Mesendoderm (in vitro differentiated cells): ENCODE results near the gene SLC25A43.

Experiments used
- DNase-seq: peaks from one replicate; pipeline ENCODE4 v3.0.0; 2013
- H2AK5ac ChIP-seq: 2 replicates; pipeline ENCODE4 v1.6.1; 2013; ENCODE audit warnings: low read length, inconsistent platforms
- H2BK120ac ChIP-seq: 2 replicates; pipeline ENCODE4 v1.6.1; 2013; ENCODE audit warnings: low read depth, mild to moderate bottlenecking, low read length, moderate library complexity, mixed read lengths
- H2BK15ac ChIP-seq: replicated peaks from 2 replicates; pipeline ENCODE4 v1.6.1; 2013; ENCODE audit warnings: low read depth, mild to moderate bottlenecking, moderate library complexity
- H2BK5ac ChIP-seq: 2 replicates; pipeline ENCODE4 v1.6.1; 2013; ENCODE audit warnings: low read length, inconsistent platforms
- H3K18ac ChIP-seq: 2 replicates; pipeline ENCODE4 v1.6.1; 2013; ENCODE audit warnings: mild to moderate bottlenecking, low read length, mixed read lengths
- H3K23ac ChIP-seq: one replicate; pipeline ENCODE4 v1.6.1; 2013; ENCODE audit warnings: low read length
- H3K27ac ChIP-seq: 2 replicates; pipeline ENCODE4 v1.5.1; 2013; ENCODE audit warnings: low read depth, mild to moderate bottlenecking, inconsistent platforms, low read length, moderate library complexity
- H3K27me3 ChIP-seq: 2 replicates; pipeline ENCODE4 v1.6.1; 2013; ENCODE audit warnings: low read length, control low read depth, mild to moderate bottlenecking, inconsistent platforms; ENCODE audit not compliant: insufficient read depth, poor library complexity
- H3K36me3 ChIP-seq: 2 replicates; pipeline ENCODE4 v1.6.1; 2013; ENCODE audit warnings: low read length, inconsistent platforms; ENCODE audit not compliant: control insufficient read depth, insufficient read depth
- H3K4ac ChIP-seq: one replicate; pipeline ENCODE4 v1.6.1; 2013; ENCODE audit warnings: low read depth, mild to moderate bottlenecking, low read length, moderate library complexity
- H3K4me1 ChIP-seq: 2 replicates; pipeline ENCODE4 v1.6.1; 2013; ENCODE audit warnings: low read depth, low read length, inconsistent platforms; ENCODE audit not compliant: control insufficient read depth
- H3K4me2 ChIP-seq: 2 replicates; pipeline ENCODE4 v1.6.1; 2013; ENCODE audit warnings: low read length
- H3K4me3 ChIP-seq: 2 replicates; pipeline ENCODE4 v1.5.1; 2013; ENCODE audit warnings: mild to moderate bottlenecking, low read length
- H3K56ac ChIP-seq: one replicate; pipeline ENCODE4 v1.6.1; 2013; ENCODE audit warnings: low read length
- H3K79me1 ChIP-seq: 2 replicates; pipeline ENCODE4 v1.6.1; 2013; ENCODE audit warnings: low read length, inconsistent platforms
- H3K79me2 ChIP-seq: 2 replicates; pipeline ENCODE4 v1.6.1; 2013; ENCODE audit warnings: mild to moderate bottlenecking, low read length; ENCODE audit not compliant: control insufficient read depth, insufficient read depth
- H3K9ac ChIP-seq: 2 replicates; pipeline ENCODE4 v1.6.1; 2013; ENCODE audit warnings: low read length, inconsistent platforms
- H4K5ac ChIP-seq: one replicate; pipeline ENCODE4 v1.6.1; 2013; ENCODE audit warnings: low read length
- H4K8ac ChIP-seq: one replicate; pipeline ENCODE4 v1.6.1; 2013; ENCODE audit warnings: low read depth, mild to moderate bottlenecking, control low read depth, low read length, moderate library complexity
- WGBS: extraction: QIAGEN DNeasy Blood & Tissue Kit; methylation state at CpG from one replicate; pipeline ENCODE4 v1.1.7; 2013; ENCODE audit warnings: low lambda C conversion rate, missing lambda C conversion rate; ENCODE audit not compliant: insufficient coverage; ENCODE audit errors: extremely low coverage; 5-methylcytosine and 5-hydroxymethylcytosine counted together

SLC25A43 gene

DNA sequence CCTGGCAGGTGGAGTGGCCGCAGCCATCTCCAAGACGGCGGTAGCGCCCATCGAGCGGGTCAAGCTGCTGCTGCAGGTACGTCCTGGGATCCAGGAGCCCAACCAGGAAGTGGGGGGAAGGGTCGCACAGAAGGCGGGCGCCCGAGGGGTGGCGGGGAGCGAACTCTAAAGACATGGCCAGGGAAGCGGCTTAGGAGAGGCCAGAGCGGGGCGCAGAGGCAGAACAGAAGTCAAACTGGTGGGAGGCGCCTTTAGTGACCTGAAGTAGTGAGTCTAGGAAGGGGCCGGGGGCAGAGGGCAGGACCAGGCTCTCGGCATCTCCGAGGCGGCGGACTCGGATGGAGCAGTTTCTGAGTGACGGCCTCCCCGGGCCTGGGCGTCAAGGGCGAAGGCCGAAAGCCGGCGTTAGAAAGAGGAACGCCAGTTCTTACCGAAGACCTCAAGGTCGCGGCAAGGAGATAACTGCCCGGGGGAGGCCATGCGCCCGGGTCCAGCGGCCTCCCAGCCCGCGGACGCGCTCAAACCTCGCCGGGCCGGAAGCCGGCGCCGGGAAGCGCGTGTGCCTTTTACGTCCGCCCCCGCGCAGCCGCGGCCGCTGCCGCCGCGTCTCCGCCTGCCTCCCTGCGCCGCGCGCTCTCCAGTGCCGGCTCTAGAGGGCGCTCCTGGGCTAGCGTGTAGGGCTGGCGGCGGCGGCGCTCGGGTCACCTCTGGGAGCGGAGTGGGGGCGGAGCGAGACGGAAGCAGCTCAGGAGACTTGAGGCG lies 69.6 kb downstream of the SLC25A43 start:
- Histone ChIP-seq H3K27me3 (no peaks in the 10 kb centered on the region), H3K18ac (peak overlapping the region; percentile 57), H3K23ac (no peak overlapping the region), H3K27ac (peak overlapping the region; percentile 51), H3K4me2 (no peak overlapping the region), H3K9ac (peak overlapping the region; percentile 87), H3K4me3 (peak overlapping the region; percentile 81), H3K56ac (peak overlapping the region; percentile 93), H3K36me3 (peaks cover 4% of the 10 kb centered on the region), H4K5ac (no peak overlapping the region), H4K8ac (no peak overlapping the region), H3K79me1 (peaks cover 2% of the 10 kb centered on the region), H3K79me2 (peaks cover 5% of the 10 kb centered on the region), H2BK120ac (no peak overlapping the region), H3K4ac (peak overlapping the region; percentile 94), H2BK5ac (no peak overlapping the region), H3K4me1 (no peaks in the 10 kb centered on the region), H2BK15ac (no peak overlapping the region), H2AK5ac (no peak overlapping the region)
- DNase-seq = peak; percentile 83
- no CpG with 5 or more reads among the region's 78 CpGs for WGBS

DNA sequence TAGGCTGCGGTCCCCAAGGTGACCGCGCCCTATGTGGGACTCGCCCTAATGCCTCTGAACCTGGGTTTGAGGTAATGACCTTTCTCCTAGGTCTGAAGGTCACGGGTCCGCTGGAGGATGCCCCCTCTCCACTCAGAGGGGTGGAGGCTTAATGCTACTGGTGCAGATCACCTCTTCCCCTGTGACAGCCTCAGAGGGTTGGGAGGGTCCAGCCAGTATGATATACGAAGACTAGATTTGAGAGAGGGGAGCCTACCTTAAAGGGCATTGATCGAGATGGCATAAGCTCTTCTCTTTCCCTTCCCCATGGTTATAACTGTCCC lies 70.1 kb downstream of the SLC25A43 start:
- no peak overlapping the region for H3K23ac ChIP-seq
- no peak overlapping the region for H2BK120ac ChIP-seq
- H2AK5ac ChIP-seq = no peak overlapping the region
- H3K18ac ChIP-seq = no peak overlapping the region
- H3K9ac ChIP-seq = peak overlapping the region; percentile 84
- no peaks in the 10 kb centered on the region for H3K27me3 ChIP-seq
- peak overlapping the region; percentile 81 for H3K4me3 ChIP-seq
- H3K79me1 ChIP-seq = peaks cover 2% of the 10 kb centered on the region
- H3K4me1 ChIP-seq = no peaks in the 10 kb centered on the region
- peaks cover 5% of the 10 kb centered on the region for H3K79me2 ChIP-seq
- no peak overlapping the region for H2BK15ac ChIP-seq
- DNase-seq = no peak
- H3K4me2 ChIP-seq = peak overlapping the region; percentile 81
- H3K4ac ChIP-seq = no peak overlapping the region
- H4K5ac ChIP-seq = no peak overlapping the region
- H2BK5ac ChIP-seq = no peak overlapping the region
- H3K36me3 ChIP-seq = peaks cover 4% of the 10 kb centered on the region
- H3K56ac ChIP-seq = peak overlapping the region; percentile 92
- no peak overlapping the region for H4K8ac ChIP-seq
- no peak overlapping the region for H3K27ac ChIP-seq
- WGBS = no CpG with 5 or more reads among the region's 8 CpGs

DNA sequence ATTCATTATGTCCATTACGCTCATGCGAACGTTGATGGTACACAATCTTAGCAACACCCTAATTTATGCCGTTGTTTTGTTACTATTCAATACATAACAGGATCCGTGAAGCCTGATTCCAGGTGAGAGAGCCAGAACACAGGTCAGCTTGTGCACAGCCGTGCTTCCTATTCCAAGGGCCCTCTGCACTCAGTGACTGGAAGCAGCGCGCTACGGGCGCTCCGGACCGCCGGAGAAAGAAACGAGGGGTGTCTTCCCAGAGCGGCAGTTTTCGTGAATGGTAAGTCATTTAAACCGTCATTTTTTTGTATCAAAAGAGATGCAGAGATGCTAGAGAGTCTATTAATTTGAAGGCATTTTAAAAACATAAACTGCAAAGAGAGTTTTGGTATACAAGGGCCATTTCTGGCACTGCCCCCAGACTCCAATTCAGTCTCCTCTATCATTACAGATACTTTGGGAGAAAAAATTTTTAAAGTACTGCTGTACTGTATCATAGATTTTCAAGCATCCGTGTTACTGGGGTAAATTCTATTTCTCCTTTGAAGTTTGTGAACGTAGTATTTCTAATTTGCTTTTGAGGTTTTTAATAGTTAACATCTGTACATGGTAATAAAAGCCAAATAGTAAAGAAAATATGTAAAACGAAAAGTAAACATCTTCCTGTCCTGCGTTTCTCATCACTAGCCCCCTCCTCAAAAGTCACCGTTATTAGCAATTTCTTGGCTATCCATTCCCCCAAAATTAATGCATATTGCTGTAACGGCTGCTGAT lies 75.7 kb downstream of the SLC25A43 start:
- Histone ChIP-seq H3K9ac (no peak overlapping the region), H3K27ac (no peak overlapping the region), H3K18ac (no peak overlapping the region), H2AK5ac (no peak overlapping the region), H2BK5ac (no peak overlapping the region), H3K79me2 (no peaks in the 10 kb centered on the region), H3K23ac (no peak overlapping the region), H2BK120ac (no peak overlapping the region), H3K4me2 (no peak overlapping the region), H3K4ac (no peak overlapping the region), H3K36me3 (peaks cover 4% of the 10 kb centered on the region), H3K4me3 (no peak overlapping the region), H4K5ac (no peak overlapping the region), H4K8ac (no peak overlapping the region), H3K79me1 (no peaks in the 10 kb centered on the region), H3K4me1 (no peaks in the 10 kb centered on the region), H3K56ac (no peak overlapping the region), H2BK15ac (no peak overlapping the region), H3K27me3 (no peaks in the 10 kb centered on the region)
- no CpG with 5 or more reads among the region's 23 CpGs for WGBS
- DNase-seq = no peak

GRCh38 chrX:119475389-119476101 lies 76.4 kb downstream of the SLC25A43 start:
- no peak overlapping the region for H3K56ac ChIP-seq
- H3K9ac ChIP-seq = no peak overlapping the region
- no peaks in the 10 kb centered on the region for H3K79me2 ChIP-seq
- H3K4me3 ChIP-seq = no peak overlapping the region
- H3K27me3 ChIP-seq = no peaks in the 10 kb centered on the region
- no peak overlapping the region for H3K27ac ChIP-seq
- H3K79me1 ChIP-seq = no peaks in the 10 kb centered on the region
- no peak overlapping the region for H2BK5ac ChIP-seq
- H3K4me2 ChIP-seq = no peak overlapping the region
- no peak overlapping the region for H3K4ac ChIP-seq
- peaks cover 1% of the 10 kb centered on the region for H3K36me3 ChIP-seq
- no peak overlapping the region for H4K5ac ChIP-seq
- no peaks in the 10 kb centered on the region for H3K4me1 ChIP-seq
- no peak overlapping the region for H2BK120ac ChIP-seq
- no CpG with 5 or more reads among the region's 11 CpGs for WGBS
- no peak overlapping the region for H4K8ac ChIP-seq
- H2BK15ac ChIP-seq = no peak overlapping the region
- no peak overlapping the region for H3K18ac ChIP-seq
- DNase-seq = no peak
- H2AK5ac ChIP-seq = no peak overlapping the region
- no peak overlapping the region for H3K23ac ChIP-seq

DNA sequence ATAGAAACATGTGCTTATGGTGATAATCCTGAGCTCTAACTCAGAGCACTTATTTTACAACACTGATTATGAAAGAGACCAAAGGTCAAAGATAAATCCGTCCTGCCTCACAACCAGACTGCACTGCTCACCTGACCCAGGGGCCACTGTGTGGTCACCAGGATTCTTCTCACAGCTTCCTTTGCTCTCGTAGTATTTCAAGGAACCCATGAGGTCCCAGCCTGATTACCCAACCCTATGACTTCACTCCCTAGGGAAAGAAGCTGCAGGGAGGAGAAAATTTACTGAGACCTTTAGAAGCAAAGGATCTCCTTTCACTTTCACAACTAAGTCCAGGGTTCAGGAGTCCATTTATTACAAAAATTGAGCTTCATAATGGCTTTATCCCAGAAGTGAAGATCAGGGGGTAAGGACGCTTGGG lies 78.7 kb downstream of the SLC25A43 start:
- Histone ChIP-seq H4K8ac (no peak overlapping the region), H3K23ac (no peak overlapping the region), H3K9ac (no peak overlapping the region), H3K56ac (no peak overlapping the region), H4K5ac (no peak overlapping the region), H3K27ac (no peak overlapping the region), H3K36me3 (no peaks in the 10 kb centered on the region), H3K4me2 (no peak overlapping the region), H2BK5ac (no peak overlapping the region), H3K4me1 (no peaks in the 10 kb centered on the region), H2BK15ac (no peak overlapping the region), H3K4me3 (no peak overlapping the region), H2AK5ac (no peak overlapping the region), H2BK120ac (no peak overlapping the region), H3K27me3 (no peaks in the 10 kb centered on the region), H3K79me2 (no peaks in the 10 kb centered on the region), H3K79me1 (no peaks in the 10 kb centered on the region), H3K4ac (no peak overlapping the region), H3K18ac (no peak overlapping the region)
- no peak for DNase-seq
- WGBS = no CpG with 5 or more reads among the region's 3 CpGs
